HG03280 (cell line): ENCODE results near the gene SND1.

Source experiments
- ATAC-seq: cut with Tn5 transposase; IDR thresholded peaks from one replicate; pipeline ENCODE4 v1.9.1; 2021; ENCODE audit warnings: mild to moderate bottlenecking, moderate library complexity; ENCODE audit not compliant: unreplicated experiment

The SND1 gene

DNA sequence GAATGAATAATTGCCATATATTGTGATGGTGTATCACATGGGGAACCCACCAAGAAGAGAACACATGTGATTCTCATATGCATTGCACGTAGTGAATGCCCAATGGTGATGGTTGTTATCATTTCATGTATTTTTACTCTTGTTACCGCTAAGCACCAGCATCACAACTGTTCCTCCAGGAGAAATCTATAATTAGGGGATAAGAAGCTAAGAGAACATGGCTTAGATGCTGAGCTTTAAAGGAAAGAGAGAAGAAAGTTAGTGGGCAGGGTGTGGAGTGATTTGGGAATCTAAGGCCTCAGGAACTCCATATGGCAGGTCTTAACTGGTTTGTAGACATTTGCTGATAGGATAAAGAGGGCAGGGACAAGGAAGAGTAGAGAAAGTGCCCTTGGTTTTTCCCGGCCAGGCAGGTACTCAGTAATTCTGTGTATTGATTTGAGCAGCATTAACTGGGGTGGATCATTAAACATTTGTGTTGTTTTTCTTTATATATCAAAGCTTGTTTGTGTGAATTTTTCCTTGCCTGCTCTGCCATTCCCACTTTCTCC, 233.3 kb downstream of the SND1 start:
- no peak for ATAC-seq

GRCh38 chr7:127885843-127886242, 233.8 kb downstream of the SND1 start:
- no peak for ATAC-seq

GRCh38 chr7:127886248-127886647, 234.3 kb downstream of the SND1 start:
- no peak for ATAC-seq

GRCh38 chr7:127887096-127887495, 235.1 kb downstream of the SND1 start:
- ATAC-seq = no peak

GRCh38 chr7:127887631-127888030, 235.6 kb downstream of the SND1 start:
- no peak for ATAC-seq

GRCh38 chr7:127888411-127888810, 236.4 kb downstream of the SND1 start:
- no peak for ATAC-seq

DNA sequence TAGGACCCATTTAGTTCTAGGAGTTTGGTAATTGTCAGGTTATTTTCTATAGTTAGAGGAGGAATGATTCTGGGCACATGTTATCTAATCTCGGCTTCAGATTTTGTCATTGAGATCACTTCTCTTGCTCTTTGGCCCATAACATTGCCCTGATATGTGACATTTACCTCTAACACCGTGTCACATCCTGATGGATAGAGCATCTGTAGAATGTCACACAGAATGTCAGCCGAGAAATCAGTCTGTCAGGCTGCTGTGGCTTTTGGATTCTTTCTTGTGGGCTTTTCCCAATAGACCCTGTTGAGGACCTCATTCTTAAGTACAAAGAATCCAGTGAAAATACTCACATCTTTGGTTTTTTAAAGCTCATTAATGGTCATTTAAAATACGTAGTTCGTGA, 236.8 kb downstream of the SND1 start:
- no peak for ATAC-seq

GRCh38 chr7:127889677-127890076, 237.7 kb downstream of the SND1 start:
- ATAC-seq = no peak

- ATAC-seq = no peak
Observed at GRCh38 chr7:127890726-127891125, 238.7 kb downstream of the SND1 start.

GRCh38 chr7:127891144-127891543, 239.2 kb downstream of the SND1 start:
- no peak for ATAC-seq

- ATAC-seq = no peak
Observed at GRCh38 chr7:127891854-127892438, 240.0 kb downstream of the SND1 start.

GRCh38 chr7:127892488-127893314, 240.7 kb downstream of the SND1 start:
- no peak for ATAC-seq

DNA sequence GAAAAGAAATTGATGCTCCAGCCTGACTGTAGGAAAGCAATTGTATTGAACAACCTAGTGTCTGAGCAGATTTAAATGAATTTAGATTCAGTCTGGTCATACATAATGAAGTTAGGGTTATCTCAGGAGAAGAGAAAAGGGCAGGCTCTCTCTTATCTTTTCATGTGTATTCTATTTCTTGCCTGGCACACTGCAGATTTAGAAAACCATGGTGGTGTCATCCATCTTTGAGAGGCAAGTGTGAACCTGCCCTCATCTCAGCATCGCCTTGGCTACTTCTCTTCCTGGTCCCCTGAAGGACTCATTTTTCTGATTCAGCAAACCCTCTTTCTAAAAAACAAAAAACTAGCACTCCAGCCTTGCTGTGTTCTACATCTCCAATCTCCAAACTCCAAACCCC, 241.6 kb downstream of the SND1 start:
- no peak for ATAC-seq

DNA sequence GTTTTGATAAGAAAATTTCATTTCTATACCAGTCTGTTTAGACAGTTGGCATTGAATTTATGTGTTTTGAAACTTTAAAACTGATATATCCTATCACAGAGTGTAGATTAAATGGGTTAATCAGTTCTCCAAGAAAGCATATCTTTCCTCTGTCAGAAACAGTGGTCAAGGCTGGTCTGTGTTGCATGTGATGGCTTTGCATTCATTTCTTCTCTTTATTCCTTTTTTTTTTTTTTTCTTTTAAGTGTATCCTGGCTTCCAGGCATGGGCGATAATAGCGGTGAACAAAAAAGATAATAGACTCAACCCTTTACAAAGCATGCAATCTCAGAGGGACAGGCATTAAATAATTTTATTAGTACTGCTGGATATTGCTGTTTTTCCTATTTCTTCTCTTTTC, 242.6 kb downstream of the SND1 start:
- no peak for ATAC-seq

GRCh38 chr7:127895360-127895759, 243.4 kb downstream of the SND1 start:
- ATAC-seq = no peak

- ATAC-seq = no peak
Observed at GRCh38 chr7:127895814-127896280, 243.9 kb downstream of the SND1 start.

DNA sequence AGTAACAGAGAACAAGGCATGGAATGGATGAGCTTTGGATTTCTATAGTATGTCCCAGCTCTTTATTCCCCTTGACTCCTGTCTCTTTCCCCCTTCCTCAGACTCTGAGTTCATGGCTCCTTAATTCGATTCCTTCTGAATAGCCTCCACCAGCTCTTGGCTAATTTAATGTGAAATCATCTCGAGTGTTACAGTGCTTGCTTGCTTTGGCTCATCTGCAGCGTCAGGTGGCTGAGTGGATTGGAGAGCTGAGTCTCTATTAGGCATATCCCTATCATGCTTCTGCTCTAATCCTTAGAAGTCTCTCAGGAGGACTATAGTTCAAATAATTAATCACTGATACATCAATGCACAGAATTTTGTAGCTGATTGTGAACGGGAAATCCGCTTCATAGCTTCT, 244.7 kb downstream of the SND1 start:
- ATAC-seq = no peak

GRCh38 chr7:127897704-127898454, 245.9 kb downstream of the SND1 start:
- ATAC-seq = no peak

- ATAC-seq = no peak
Observed at GRCh38 chr7:127899411-127899810, 247.4 kb downstream of the SND1 start.

GRCh38 chr7:127900141-127900540, 248.1 kb downstream of the SND1 start:
- ATAC-seq = no peak
